Prostate gland (tissue), 2 donors: Measurements from ENCODE around the gene OMA1. TPM values are rescaled to one million over a fixed set of nuclear protein-coding genes. Genes with fewer than 3 reads are reported as not detected.

ENCODE experiments used
- DNase-seq: peaks from one replicate; pipeline ENCODE4 v3.0.0-alpha.2; 2019; ENCODE audit warnings: low spot score
- H3K27ac ChIP-seq, 2 donors: fragments of 200-600 bp; sonication (generic); 2 replicates each; pipeline ENCODE4 v1.5.1; 2017 to 2019
- H3K27me3 ChIP-seq: fragments of 200-600 bp; sonication (generic); replicated peaks from 2 replicates; pipeline ENCODE4 v1.5.1; 2019; ENCODE audit not compliant: insufficient read depth
- H3K36me3 ChIP-seq, 2 donors: fragments of 200-600 bp; sonication (generic); 1 replicate in 1 of 2; 2 replicates in 1 of 2; pipeline versions ENCODE4 v1.5.1 to v1.8.1; 2017 to 2019
- H3K4me1 ChIP-seq: fragments of 200-600 bp; sonication (generic); replicated peaks from 2 replicates; pipeline ENCODE4 v1.5.1; 2019
- H3K4me3 ChIP-seq, 2 donors: fragments of 200-600 bp; sonication (generic); 2 replicates each; pipeline ENCODE4 v1.5.1; 2017 to 2019
- H3K9me3 ChIP-seq: fragments of 200-600 bp; sonication (generic); 2 replicates; pipeline ENCODE4 v1.5.1; 2017
- CTCF ChIP-seq, 4 experiments: fragments of 200-600 bp in 2 of 4; fragments of 450-650 bp in 2 of 4; sonication (generic) in 2 of 4; IDR thresholded peaks; 1 replicate in 3 of 4; 2 replicates in 1 of 4; pipeline ENCODE4 v1.5.1; 2016 to 2019; ENCODE audit warnings: antibody characterized with exemption in 4 of 4, mild to moderate bottlenecking in 2 of 4, moderate library complexity in 2 of 4
- POLR2A ChIP-seq: fragments of 450-650 bp; IDR thresholded peaks from one replicate; pipeline ENCODE4 v1.6.1; 2016; ENCODE audit warnings: antibody characterized with exemption, mild to moderate bottlenecking
- POLR2AphosphoS5 ChIP-seq: sonication (generic); formaldehyde crosslinking; IDR thresholded peaks from one replicate; pipeline ENCODE4 v1.6.1; 2017; ENCODE audit warnings: antibody characterized with exemption
- WGBS: methylation state at CpG from one replicate; pipeline ENCODE4 v1.1.5; 2018; 5-methylcytosine and 5-hydroxymethylcytosine counted together
- intact Hi-C: fragments of 100-400 bp; cut with DNase I; formaldehyde crosslinking; loops from one replicate; pipeline ENCODE4 v1.14.2; 2022
- total RNA-seq, 2 donors: library from RNA; depleted of rRNA; stranded (reverse); fragments of >200 nt; gene quantifications; one replicate each; pipeline ENCODE4 v1.1.0, GENCODE V29; 2016

Gene OMA1
- 10 to 100 TPM; 26.4 to 46.6 TPM for total RNA-seq

GRCh38 chr1:58546520-58547308, at the start of gene OMA1:
Gene OMA1 (minus strand): TSS chr1:58546726. CDS start chr1:58539294, 7,432 bp downstream.
- peak; percentile 94 for DNase-seq
- Histone ChIP-seq H3K9me3 (no peaks in the 10 kb centered on the region), H3K4me1 (no peaks in the 10 kb centered on the region), H3K4me3 (peak within 1 kb of the TSS; percentile 74 to 81), H3K27ac (peak within 1 kb of the TSS; percentile 100), H3K27me3 (no peaks in the 10 kb centered on the region), H3K36me3 (no peaks in the 10 kb centered on the region)
- TF ChIP-seq POLR2A = peak; percentile 89
- TF ChIP-seq CTCF (IDR thresholded peaks at IDR 0.05) = peak; percentile 95 to 99 (median 98)
- TF ChIP-seq POLR2AphosphoS5 = peak; percentile 95
- WGBS = 1% methylated on average over 46 of the region's 46 CpGs
- intact Hi-C loops = loop anchor here (5.0 to 10.0 kb wide), 3 partner anchors 36 to 1714 kb away; no protein-coding TSS in a partner anchor

GRCh38 chr1:58594546-58594945, 48.0 kb upstream of the OMA1 start:
- Histone ChIP-seq H3K36me3 (no peaks in the 10 kb centered on the region), H3K4me3 (no peak overlapping the region), H3K4me1 (no peaks in the 10 kb centered on the region), H3K9me3 (no peaks in the 10 kb centered on the region), H3K27ac (no peak overlapping the region), H3K27me3 (no peaks in the 10 kb centered on the region)
- DNase-seq = no peak
- WGBS = 69% methylated on average over 1 of the region's 1 CpG
- TF ChIP-seq POLR2A (no peak), POLR2AphosphoS5 (no peak), CTCF (IDR thresholded peaks at IDR 0.05) (no peak)
- intact Hi-C loops = no loop called here

GRCh38 chr1:58592522-58593134, 46.1 kb upstream of the OMA1 start:
- Histone ChIP-seq H3K36me3 (no peaks in the 10 kb centered on the region), H3K27ac (peak overlapping the region in 1 of 2 donors; percentile 27), H3K4me1 (no peaks in the 10 kb centered on the region), H3K4me3 (no peak overlapping the region), H3K27me3 (no peaks in the 10 kb centered on the region), H3K9me3 (no peaks in the 10 kb centered on the region)
- TF ChIP-seq CTCF (IDR thresholded peaks at IDR 0.05) = no peak
- TF ChIP-seq POLR2AphosphoS5 = peak; percentile 78
- 40% methylated on average over 5 of the region's 5 CpGs for WGBS
- peak; percentile 63 for DNase-seq
- intact Hi-C loops = no loop called here

- intact Hi-C loops = no loop called here
- no peak for TF ChIP-seq CTCF (IDR thresholded peaks at IDR 0.05)
- TF ChIP-seq POLR2A = no peak
- no peak for TF ChIP-seq POLR2AphosphoS5
- no peak overlapping the region for H3K4me3 ChIP-seq
- no peaks in the 10 kb centered on the region for H3K9me3 ChIP-seq
- no peaks in the 10 kb centered on the region for H3K36me3 ChIP-seq
- H3K4me1 ChIP-seq = no peaks in the 10 kb centered on the region
- DNase-seq = no peak
- WGBS = 81% methylated on average over 1 of the region's 1 CpG
- H3K27me3 ChIP-seq = no peaks in the 10 kb centered on the region
- peak overlapping the region; percentile 4 to 27 for H3K27ac ChIP-seq
Measured at GRCh38 chr1:58591806-58592205, 45.3 kb upstream of the OMA1 start.
